ENCODE results near the gene SORCS2.
"Not testable (repeated sequence)": the region's sequence is repeated elsewhere in the genome, so short reads cannot be mapped to it uniquely, and the experiment has no call there.

The SORCS2 gene

GRCh38 chr4:7201420-7202305 lies 9.3 kb downstream of the SORCS2 start:
- no peak for DNase-seq

- DNase-seq: no peak
Measured at GRCh38 chr4:7202411-7202810, 10.1 kb downstream of the SORCS2 start.

DNA sequence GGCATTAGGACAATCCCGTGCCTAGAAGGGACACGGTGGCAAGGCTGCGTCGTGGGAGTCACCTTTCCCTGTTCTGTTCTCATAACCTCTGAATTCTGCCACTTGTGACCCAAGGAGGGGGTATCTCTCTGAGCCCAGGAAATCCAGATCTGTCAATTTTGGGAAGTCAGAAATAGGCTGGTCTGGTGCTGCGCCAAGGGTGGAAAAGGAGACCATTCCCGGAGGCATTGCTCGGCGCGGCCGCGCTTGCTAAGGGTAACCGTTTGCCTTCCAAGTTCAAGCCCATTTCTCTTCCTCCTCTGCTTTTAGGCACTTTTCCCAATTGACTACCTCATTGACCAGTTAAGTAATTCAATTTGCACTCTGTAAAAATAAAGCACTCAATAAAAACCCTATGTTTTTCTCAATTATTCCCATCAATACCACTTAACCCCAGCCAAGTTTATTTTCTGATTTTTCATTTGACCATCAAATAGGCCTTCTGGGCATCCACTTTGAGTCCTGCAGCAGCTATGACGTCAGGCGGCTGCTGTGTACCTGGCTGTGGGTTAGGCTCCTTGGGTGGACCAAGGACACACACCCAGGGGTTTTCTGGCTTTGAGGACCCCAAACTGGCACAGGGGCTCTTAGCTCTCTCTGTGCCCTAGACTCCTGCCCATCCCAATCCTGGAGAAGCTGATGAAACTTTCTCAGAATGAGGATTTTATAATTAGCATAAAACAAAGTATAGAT lies 12.5 kb downstream of the SORCS2 start:
- no peak for DNase-seq

DNA sequence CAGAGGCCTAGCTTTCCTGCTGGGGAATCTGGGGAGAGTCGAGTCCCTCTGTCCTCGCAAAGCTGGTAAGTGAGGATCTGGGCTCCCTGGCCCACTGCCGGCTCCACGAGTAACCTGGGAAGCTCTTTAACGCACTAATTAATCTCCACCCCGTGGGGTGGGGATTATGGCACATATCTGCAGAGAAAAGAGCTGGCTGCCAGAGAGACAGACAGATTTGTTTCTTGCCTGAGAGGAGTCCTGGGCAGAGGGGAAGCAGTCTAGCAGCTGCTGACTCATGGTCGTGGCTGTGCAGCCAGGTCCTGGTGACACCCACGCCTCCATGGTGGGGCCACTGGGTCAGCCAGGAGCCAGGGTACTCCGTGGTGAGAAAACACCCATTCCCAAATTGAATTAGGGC lies 14.0 kb downstream of the SORCS2 start:
- peak; percentile 12 for DNase-seq

- DNase-seq: no peak
Measured at GRCh38 chr4:7206911-7207567, 14.7 kb downstream of the SORCS2 start.

DNA sequence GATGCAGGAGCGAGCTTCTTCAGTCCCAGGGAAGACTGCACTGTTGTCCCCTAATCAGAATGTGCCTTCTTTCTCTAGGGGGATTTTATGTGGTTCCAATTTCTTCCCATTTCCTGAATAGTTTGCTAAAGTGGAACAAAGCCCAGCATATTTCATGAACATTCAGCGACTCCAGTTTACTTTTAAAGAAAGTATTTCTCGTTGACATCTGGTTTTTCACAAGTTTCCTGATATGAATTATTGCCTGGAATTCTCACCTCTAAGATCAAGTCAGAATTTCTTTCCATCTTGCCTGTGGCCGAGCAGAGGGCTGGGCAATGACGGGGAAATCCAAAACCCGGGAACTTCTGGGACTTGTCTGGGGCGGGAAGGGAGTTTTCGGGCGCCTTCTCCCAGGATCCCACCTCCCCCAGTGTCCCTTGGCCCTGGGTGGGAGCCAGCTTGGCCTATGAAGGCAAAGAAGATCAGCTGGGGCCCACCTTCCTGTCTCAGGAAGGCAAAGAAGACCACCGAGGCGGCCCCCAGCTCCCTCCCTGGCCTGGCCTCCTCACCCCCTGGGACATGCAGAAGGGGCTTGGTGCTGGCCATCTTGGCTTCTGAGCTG lies 15.4 kb downstream of the SORCS2 start:
- no peak for DNase-seq

DNA sequence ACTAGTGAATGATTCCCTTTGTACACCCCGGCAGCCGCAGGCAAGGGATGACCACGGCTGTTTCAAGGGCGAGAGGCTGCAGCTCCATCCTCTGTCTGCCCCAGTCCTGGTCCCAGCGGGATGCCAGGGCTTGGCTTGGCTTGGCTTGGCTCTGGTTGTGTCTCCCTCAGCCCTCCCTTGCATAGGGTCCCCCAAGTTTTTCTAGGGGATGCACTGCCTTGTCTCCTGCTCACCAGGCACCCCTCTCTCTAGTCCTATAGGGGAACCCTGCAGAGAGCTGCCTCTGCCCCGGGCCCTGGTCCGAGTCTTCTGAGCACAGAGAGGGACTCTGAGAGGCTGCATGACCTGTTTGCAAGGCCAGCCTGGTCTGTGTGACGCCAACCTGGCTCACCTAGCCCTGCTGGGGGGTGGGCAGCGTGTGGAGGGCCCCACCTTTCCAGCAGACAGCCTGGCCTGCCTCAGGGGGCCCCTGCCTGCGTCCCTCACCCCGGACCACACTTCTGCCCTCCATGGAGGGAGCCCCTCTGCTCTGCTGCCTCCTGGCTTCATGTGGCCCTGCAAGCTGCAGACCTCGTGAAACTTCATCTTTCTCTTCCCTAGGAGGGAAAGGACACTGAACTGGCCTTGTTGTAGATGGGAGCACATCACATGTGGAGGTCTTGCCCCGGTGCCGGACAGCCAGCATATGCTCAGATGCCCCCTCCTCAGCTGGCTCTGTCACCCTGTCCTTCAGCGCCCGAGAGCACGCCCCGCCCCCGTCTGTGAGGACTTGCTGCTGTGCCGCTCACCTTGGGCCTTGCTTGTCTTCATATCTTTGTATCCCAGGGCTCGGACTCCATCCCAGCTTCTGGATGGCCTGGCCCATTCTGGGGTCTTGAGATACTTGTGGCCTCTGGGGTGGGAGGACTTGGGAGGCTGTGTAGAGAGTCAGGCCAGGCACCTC lies 16.4 kb downstream of the SORCS2 start:
- no peak for DNase-seq

DNA sequence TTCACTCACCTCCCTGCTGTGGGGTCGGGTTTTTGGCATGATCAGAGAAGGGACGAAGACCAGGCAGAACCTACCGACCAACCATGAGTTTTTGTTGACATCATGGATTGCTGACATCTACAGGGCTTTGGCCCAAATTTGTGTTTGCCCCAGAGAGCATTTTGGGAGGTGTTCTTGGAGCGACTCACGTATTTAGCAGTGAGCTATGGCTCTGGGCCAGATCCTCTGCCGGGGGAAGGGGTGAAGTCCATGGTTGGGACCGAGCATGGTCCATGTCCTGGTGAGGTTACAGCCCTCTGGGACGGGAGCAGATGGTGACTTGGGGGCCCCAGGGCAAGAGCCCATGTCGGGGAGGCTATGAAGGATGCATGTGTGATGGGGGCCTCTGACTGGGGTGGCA lies 17.4 kb downstream of the SORCS2 start:
- no peak for DNase-seq

GRCh38 chr4:7210824-7211223 lies 18.5 kb downstream of the SORCS2 start:
- no peak for DNase-seq

DNA sequence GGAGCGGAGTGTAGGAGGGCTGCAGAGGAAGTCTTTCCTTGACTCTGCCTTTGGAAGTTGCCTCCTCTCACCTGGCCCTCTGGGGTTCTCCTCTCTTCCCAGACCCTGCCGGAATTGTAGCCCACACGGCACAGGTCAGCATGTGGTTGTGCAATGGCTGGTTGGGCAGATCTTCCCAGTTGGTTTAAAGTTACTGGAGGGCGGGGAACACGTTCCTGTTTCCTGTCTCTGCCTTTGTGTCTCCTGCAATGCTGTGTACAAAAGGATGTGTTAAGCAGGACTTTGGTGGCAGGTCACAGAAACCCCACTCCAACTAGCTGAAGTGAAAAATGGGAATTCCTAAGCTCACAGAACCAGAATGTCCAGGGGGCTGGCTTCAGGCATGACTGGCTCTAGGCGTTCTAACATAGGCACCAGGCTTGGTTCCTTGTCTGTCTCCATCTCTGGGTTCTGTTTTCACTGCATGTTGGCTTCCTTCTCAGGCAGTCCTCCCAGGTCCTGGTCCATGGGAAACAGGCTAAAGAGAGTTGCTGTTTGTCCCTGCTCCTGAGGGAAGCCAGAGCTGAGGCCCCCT lies 19.9 kb downstream of the SORCS2 start:
- no peak for DNase-seq

GRCh38 chr4:7212921-7213320 lies 20.6 kb downstream of the SORCS2 start:
- DNase-seq: no peak

DNA sequence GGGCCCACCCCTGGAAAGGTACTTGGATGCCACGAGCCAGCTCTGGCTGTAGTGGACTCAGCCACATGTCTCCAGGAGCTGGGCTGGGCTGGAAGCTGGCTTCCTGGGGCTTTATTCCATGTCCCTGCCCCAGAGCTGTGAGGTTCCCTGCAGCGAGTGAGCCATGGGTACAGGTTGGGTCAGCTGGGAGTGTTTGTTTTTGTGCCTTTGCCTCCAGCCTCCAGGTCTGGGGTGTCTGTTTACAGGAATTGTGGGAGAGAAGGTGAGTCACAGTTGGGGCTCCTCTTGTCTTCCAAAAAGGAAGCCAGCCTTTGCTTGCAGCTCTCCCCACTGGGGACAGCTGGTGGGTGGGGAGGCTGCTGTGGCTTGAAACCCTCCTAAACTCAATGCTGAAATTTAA lies 21.5 kb downstream of the SORCS2 start:
- no peak for DNase-seq

- no peak for DNase-seq
Measured at GRCh38 chr4:7214359-7214758, 22.0 kb downstream of the SORCS2 start.

DNA sequence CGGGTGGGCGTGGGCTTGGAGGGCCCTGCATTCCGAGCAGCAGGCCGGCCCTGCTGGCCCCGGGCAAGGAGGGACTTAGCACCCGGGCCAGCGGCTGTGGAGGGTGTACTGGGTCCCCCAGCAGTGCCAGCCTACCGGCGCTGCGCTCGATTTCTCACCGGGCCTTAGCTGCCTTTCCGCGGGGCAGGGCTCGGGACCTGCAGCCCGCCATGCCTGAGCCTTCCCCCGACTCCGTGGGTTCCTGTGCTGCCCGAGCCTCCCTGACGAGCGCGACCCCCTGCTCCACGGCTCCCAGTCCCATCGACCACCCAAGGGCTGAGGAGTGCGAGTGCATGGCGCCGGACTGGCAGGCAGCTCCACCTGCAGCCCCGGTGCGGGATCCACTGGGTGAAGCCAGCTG lies 22.8 kb downstream of the SORCS2 start:
- not testable (repeated sequence) for DNase-seq

GRCh38 chr4:7217039-7217438 lies 24.7 kb downstream of the SORCS2 start:
- DNase-seq: no peak

DNA sequence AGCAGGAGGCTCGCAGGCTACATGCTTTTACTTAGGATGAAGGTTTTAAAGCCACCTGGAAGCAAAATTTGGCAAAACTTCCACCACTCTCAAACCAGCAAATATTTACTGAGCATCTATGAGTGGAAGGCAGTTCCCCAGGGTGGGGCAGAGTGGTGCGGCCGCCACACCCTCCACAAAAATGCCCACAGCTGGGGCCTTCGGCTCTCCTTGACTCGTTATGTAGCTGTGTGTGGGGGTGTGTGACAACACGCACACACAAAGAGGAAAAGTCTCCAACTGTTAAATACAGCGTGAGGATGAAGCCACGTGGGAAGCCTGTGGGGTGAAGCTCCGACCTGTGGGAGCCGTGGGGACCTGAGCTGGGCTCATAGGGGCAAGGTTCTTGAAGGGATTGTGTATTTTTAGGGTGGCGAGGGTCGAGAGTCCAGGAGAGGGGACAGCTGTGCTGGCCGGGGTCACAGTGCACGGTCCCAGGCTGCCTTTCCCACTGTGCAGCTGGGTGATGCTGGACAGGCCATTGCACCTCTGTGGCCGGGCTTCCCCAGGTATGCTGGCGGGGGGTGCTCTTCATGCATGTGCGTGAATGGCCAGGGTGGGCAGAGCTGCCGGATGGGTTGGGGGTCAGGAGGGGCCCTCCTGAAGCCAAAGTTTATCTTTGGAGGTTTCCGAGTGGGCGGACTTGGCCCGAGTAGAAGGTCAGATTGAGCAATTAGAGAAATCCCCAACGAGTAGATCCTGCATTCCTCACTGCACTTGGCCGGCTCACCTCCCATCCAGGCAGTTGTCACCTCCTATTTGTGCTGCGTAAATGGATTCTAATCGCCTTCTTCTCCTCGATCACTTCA lies 25.4 kb downstream of the SORCS2 start:
- DNase-seq: no peak

DNA sequence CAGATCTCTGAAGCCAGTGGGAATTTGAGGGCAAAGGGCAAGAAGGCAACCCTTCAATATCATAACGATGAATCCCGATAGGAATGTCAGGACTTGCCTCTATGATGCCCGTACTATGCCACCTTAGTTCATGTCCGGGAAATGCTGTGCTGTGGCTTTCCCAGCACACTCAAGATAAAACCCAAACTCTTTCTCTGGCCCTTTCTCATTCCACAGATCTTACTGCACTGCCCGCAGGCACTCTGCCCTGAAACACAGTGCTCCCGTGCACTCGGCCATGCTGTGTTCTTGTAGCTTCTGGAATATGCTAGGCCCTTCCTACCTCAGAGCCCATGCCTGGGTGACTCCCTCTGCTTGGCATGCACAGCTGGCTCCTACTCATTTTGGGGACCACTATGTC lies 26.3 kb downstream of the SORCS2 start:
- no peak for DNase-seq

DNA sequence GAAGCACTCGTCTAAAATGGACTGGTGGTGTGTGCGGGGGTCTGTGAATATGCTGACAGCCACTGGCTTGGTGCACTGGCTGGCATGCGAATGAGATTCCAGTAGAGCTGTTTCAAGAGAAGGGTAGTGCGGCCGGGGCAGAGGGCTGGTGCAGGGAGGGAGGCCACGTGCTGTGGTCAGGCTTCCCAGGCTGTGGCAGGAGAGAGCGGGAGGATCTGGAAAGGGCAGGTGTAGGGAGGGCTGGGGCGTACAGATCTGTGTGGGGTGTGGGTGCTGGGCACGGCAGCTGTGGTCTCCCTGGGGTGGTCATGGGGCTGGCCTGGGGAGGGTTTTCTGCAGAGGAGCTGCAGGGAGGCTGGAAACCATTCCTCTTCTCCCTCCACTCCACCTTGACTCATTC lies 30.2 kb downstream of the SORCS2 start:
- no peak for DNase-seq

- DNase-seq: no peak
Measured at GRCh38 chr4:7223541-7223940, 31.2 kb downstream of the SORCS2 start.

DNA sequence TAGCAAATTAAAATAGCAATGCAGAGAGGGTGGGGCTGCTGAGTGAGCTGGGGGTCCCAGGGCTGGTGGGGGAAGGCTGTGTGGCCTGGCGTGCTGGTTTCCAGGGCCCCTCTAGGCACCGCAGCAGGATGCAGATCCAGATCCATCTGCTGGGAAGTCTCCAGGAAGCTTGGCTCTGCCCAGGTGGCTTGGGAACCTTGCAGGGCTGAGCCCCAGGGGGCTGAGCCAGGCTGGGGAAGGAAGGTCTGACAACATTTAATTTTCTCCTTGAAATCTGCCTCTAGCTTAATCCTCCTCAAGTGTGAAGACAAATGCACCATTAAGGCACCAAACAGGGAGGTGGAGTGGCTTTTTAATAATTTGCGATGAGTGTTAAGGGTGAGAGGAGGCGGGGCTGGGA lies 31.7 kb downstream of the SORCS2 start:
- DNase-seq: no peak

Data from NK-92 treated with Interleukin-12 subunit alpha and Interleukin-12 subunit beta, amount 100 ng/mL, for 24 hours (cell line).